Measurements from ENCODE around the gene FCSK. TPM values are rescaled to one million over a fixed set of nuclear protein-coding genes. Genes with fewer than 3 reads are reported as not detected.
A peak's percentile ranks its signal among the peaks of the same experiment; 100 is the strongest.
"Not testable (repeated sequence)": the region's sequence is repeated elsewhere in the genome, so short reads cannot be mapped to it uniquely, and the experiment has no call there.

FCSK gene
- total RNA-seq, 1 donor from 2014 or later = 21.8 TPM

DNA sequence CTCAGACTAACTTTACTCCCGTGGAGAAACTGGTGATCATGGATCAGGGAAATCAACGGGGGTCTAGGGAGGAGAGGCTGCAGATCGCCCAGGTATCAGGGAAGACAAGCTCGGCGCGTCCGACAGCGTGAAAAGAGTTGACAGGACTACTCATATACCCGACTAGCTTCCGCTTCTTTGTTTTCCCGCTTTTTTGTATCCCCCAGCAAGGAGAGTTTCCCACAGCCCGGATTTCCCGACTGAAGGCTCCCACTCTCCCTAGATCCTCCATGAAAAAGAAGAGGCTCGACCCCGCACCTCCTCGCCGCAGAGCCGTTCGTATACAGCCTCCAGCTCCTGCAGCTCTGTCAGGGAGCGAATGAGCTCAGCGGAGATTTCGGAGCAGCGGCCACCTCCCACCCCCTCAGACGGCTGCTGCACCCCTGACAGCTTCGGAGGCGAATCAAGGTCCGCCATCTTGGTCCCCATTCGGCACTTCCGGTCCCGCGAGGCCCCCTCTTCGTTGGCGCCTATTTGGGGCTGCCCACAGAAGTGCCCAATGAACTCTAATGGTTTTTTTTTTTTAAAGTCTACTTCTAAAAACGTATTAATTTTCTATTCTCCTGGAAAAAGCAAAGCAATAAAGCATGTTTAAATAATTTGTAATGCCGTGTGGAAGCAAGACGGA is 68.8 kb downstream of the FCSK start, which contains the start of gene COG4:
COG4 (minus strand) TSS at position 479 of the 667 bp plus-strand sequence; CDS start at position 468, 11 bp downstream.
- TF ChIP-seq, protein P1, sequence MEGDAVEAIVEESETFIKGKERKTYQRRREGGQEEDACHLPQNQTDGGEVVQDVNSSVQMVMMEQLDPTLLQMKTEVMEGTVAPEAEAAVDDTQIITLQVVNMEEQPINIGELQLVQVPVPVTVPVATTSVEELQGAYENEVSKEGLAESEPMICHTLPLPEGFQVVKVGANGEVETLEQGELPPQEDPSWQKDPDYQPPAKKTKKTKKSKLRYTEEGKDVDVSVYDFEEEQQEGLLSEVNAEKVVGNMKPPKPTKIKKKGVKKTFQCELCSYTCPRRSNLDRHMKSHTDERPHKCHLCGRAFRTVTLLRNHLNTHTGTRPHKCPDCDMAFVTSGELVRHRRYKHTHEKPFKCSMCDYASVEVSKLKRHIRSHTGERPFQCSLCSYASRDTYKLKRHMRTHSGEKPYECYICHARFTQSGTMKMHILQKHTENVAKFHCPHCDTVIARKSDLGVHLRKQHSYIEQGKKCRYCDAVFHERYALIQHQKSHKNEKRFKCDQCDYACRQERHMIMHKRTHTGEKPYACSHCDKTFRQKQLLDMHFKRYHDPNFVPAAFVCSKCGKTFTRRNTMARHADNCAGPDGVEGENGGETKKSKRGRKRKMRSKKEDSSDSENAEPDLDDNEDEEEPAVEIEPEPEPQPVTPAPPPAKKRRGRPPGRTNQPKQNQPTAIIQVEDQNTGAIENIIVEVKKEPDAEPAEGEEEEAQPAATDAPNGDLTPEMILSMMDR (conservative IDR thresholded peaks at IDR 0.05; ENCODE audit: low read depth, low read length) = no peak
- peak; percentile 39 for DNase-seq (ENCODE audit: low read depth)
- peak within 1 kb of the TSS; percentile 79 for H3K4me3 ChIP-seq (ENCODE audit: low read depth, low read length)

DNA sequence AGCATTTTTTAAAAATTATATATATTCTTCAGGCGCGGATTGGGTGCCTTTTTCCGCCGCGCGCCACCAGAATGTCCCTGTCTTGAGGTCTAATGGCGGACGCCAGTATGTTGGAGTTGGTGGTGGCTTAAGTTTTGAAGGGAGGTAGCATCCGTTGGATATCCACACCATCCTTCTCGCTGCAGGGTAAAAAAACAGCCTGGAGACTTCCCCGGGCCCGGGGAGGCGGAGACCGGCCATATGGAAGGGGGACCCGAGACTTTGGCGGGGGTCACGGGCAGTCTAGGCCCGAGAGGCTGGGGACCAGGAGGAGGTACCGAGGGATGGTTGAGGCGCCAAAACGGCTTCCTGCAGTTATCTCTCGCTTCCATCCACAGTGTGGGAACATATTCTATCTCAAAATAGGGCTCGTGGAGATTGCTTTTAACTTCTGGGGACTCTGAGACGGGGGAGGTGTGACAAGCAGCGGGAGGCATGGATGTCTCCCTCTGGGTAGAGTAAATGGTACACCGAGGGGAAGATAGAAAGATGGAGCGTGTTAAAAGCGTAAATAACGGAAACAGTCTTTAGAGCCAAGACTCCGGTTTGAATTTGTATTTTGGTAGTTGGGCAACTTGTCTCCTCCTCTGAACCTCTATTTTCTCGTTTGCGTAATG is 69.5 kb downstream of the FCSK start, which contains the start of gene SF3B3:
SF3B3 (plus strand) TSS at position 74 of the 656 bp plus-strand sequence. CDS start 2,841 bp downstream, outside the sequence.
- DNase-seq (ENCODE audit: low read depth) = no peak
- peak within 1 kb of the TSS; percentile 79 for H3K4me3 ChIP-seq (ENCODE audit: low read depth, low read length)
- TF ChIP-seq, protein P1 (conservative IDR thresholded peaks at IDR 0.05; ENCODE audit: low read depth, low read length) = no peak

DNA sequence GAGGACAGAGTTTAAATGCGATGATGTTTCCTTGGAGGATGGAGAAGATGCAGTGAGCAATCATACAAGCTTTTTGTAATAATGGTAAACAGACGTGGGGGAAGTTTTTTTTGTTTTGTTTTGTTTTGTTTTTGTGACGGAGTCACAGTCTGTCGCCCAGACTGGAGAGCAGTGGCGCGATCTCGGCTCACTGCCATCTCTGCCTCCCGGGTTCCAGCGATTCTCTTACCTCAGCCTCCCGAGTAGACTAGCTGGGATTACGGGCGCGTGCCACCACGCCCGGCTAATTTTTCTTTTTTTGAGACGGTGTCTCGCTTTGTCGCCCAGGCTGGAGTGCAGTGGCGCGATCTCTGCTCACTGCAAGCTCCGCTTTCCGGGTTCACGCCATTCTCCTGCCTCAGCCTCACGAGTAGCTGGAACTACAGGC is 70.0 kb downstream of the FCSK start:
- DNase-seq (ENCODE audit: low read depth) = not testable (repeated sequence)

DNA sequence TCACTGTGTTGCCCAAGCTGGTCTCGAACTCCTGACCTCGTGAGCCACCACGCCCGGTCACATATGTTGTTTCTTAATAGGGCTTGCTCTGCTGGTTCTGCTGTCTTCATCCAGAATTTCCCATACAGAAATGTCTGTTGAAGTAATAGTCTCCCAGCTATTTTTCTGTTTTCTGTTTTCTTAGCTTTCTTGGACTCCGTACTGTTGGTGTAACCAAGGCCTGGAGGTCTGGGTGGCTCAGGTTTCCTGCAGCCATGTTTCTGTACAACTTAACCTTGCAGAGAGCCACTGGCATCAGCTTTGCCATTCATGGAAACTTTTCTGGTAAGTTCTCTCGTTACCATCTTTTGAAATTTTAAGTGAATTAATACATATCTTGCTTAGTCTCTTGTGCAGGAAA is 72.0 kb downstream of the FCSK start:
- TF ChIP-seq, protein P1 (conservative IDR thresholded peaks at IDR 0.05; ENCODE audit: low read depth, low read length) = no peak
- DNase-seq (ENCODE audit: low read depth) = no peak
- no peak overlapping the region for H3K4me3 ChIP-seq (ENCODE audit: low read depth, low read length)

More for the DNA sequence above, 70.0 kb downstream of the FCSK start:
- peak overlapping the region; percentile 79 for H3K4me3 ChIP-seq (ENCODE audit: low read depth, low read length)

DNA sequence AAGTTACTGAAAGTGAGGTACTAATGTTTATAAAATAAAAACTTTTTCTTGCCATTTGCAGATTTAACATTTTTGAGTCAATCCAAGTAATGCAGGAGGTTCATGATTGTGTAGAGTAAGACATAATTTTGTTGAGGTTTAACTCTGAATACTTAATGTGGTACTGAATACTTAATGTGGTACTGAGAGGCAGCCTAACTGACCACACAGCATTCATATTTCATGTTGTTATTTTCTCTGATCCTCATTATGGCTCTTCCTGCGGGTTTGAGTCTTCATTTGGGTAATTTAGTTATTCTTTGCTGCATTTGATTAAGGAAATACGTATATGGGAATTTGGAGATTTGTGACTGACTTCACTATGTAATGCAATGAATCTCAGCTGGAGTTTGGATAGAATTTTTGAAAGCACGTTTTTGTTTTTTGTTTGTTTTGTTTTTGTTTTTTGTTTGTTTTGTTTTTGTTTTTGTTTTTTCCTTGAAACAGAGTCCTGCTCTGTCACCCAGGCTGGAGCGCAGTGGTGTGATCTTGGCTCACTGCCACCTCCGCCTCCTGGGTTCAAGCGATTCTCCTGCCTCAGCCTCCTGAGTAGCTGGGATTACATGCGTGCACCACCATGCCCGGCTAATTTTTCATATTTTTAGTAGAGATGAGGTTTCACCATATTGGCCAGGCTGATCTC is 73.1 kb downstream of the FCSK start:
- TF ChIP-seq, protein P1 (conservative IDR thresholded peaks at IDR 0.05; ENCODE audit: low read depth, low read length) = no peak
- DNase-seq (ENCODE audit: low read depth) = no peak
- no peak overlapping the region for H3K4me3 ChIP-seq (ENCODE audit: low read depth, low read length)

DNA sequence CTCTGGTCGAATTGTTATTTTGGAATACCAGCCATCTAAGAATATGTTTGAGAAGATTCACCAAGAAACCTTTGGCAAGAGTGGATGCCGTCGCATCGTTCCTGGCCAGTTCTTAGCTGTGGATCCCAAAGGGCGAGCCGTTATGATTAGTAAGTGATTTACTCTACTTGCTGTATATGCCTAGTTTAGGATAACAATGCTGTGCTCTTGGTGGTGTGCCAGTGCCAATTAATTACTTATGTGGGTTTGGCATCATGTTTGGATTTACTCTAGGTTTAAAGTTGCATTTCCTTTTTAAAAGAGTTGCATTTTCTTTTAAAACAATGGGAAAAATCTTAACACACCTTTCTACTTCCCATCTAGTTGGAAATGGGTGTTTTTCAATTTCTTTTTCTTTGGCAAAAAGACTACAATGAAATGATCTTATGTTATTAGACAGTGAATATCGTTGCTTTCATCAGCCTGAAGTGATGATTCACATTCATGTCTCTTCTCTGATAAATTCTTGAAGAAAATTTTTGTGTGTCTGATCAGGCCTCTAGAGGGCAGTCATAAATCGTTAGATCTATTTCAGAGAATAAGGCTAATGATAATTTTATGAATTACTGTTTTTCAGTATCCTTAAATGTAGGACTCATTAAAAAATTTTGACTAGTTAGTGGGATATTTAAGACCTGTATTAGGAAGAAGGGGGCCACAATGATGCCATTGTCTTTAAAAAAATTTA is 74.8 kb downstream of the FCSK start:
- H3K4me3 ChIP-seq (ENCODE audit: low read depth, low read length) = no peak overlapping the region
- TF ChIP-seq, protein P1 (conservative IDR thresholded peaks at IDR 0.05; ENCODE audit: low read depth, low read length) = peak; percentile 52
- no peak for DNase-seq (ENCODE audit: low read depth)

Other genes with a start within 250 kb of the FCSK start
- 28.9 and 29.3 TPM in 2 replicates for gene EXOSC6, start 202.7 kb upstream of the FCSK start, total RNA-seq
- 56.0 and 125 TPM in 2 replicates for gene AARS1, start 165.1 kb upstream of the FCSK start, total RNA-seq
- gene DDX19B, start 155.4 kb upstream of the FCSK start, total RNA-seq = 20.9 and 46.1 TPM in 2 replicates
- gene DDX19A, start 107.7 kb upstream of the FCSK start, total RNA-seq = 31.8 and 45.1 TPM in 2 replicates
- gene ST3GAL2, start 15.5 kb upstream of the FCSK start, total RNA-seq = 23.3 and 28.6 TPM in 2 replicates
- 49.5 and 57.6 TPM in 2 replicates for gene COG4, start 69.0 kb downstream of the FCSK start, total RNA-seq
- gene SF3B3, start 69.2 kb downstream of the FCSK start, total RNA-seq = 65.9 and 168 TPM in 2 replicates
- gene IL34, start 192.0 kb downstream of the FCSK start, total RNA-seq = 0.86 TPM in 1 of 2 replicates, not detected in the other
- 12.6 and 39.8 TPM in 2 replicates for gene MTSS2, start 231.5 kb downstream of the FCSK start, total RNA-seq

Data from epithelial cell of proximal tubule (primary cell).